Keratinocyte (primary cell): Measurements from ENCODE around the gene FUBP1. TPM values are rescaled to one million over a fixed set of nuclear protein-coding genes. Genes with fewer than 3 reads are reported as not detected.

Source experiments
- DNase-seq: peaks from one replicate; pipeline ENCODE4 v3.0.0-alpha.2; 2011; ENCODE audit warnings: low read depth, missing footprints, low spot score
- FAIRE-seq: peaks from 2 replicates; lab custom pipeline; 2011; peaks lifted over from hg19 to GRCh38; lab: Jason Lieb, UNC
- H2AFZ ChIP-seq: 2 replicates; pipeline ENCODE4 v1.6.0; 2012; ENCODE audit warnings: low read length, control low read depth, inconsistent platforms; ENCODE audit not compliant: control insufficient read depth
- H3K27ac ChIP-seq: 2 replicates; pipeline ENCODE4 v1.5.1; 2011; ENCODE audit warnings: low read length; ENCODE audit not compliant: control insufficient read depth, insufficient read depth
- H3K27me3 ChIP-seq: 3 replicates; pipeline ENCODE4 v1.6.0; 2011; ENCODE audit warnings: low read length; ENCODE audit not compliant: control insufficient read depth, insufficient read depth; ENCODE audit errors: extremely low read depth
- H3K36me3 ChIP-seq, 2 experiments: 2 replicates in 1 of 2; 3 replicates in 1 of 2; pipeline ENCODE4 v1.5.1; 2011; ENCODE audit warnings: low read length in 2 of 2, mild to moderate bottlenecking in 1 of 2; ENCODE audit not compliant: control insufficient read depth in 2 of 2, insufficient read depth in 2 of 2; ENCODE audit errors: extremely low read depth in 1 of 2
- H3K4me1 ChIP-seq: 3 replicates; pipeline ENCODE4 v1.5.1; 2011; ENCODE audit warnings: low read length; ENCODE audit not compliant: control insufficient read depth, insufficient read depth; ENCODE audit errors: extremely low read depth
- H3K4me2 ChIP-seq: 3 replicates; pipeline ENCODE4 v1.6.0; 2011; ENCODE audit warnings: low read depth, low read length; ENCODE audit not compliant: control insufficient read depth, insufficient read depth; ENCODE audit errors: extremely low read depth
- H3K4me3 ChIP-seq, 3 experiments: fragments of 200-600 bp in 1 of 3; sonication (generic) in 1 of 3; 2 replicates in 2 of 3; 3 replicates in 1 of 3; pipeline ENCODE4 v1.5.1; 2011 to 2016; ENCODE audit warnings: low read length in 3 of 3, mild to moderate bottlenecking in 3 of 3, control low read depth in 2 of 3, inconsistent platforms in 1 of 3, low read depth in 1 of 3, mixed read lengths in 1 of 3, mixed run types in 1 of 3, moderate library complexity in 1 of 3; ENCODE audit not compliant: control insufficient read depth in 2 of 3, insufficient read depth in 2 of 3; ENCODE audit errors: extremely low read depth in 1 of 3
- H3K79me2 ChIP-seq: 2 replicates; pipeline ENCODE4 v1.6.0; 2012; ENCODE audit warnings: low read length; ENCODE audit not compliant: control insufficient read depth, insufficient read depth
- H3K9ac ChIP-seq: 3 replicates; pipeline ENCODE4 v1.6.0; 2011; ENCODE audit warnings: low read length; ENCODE audit not compliant: control insufficient read depth, insufficient read depth; ENCODE audit errors: extremely low read depth
- H3K9me1 ChIP-seq: 3 replicates; pipeline ENCODE4 v1.6.0; 2011; ENCODE audit warnings: low read length; ENCODE audit not compliant: control insufficient read depth, insufficient read depth; ENCODE audit errors: extremely low read depth
- H3K9me3 ChIP-seq: 2 replicates; pipeline ENCODE4 v1.5.1; 2012; ENCODE audit warnings: low read depth, low read length; ENCODE audit not compliant: control insufficient read depth
- H4K20me1 ChIP-seq: 3 replicates; pipeline ENCODE4 v1.6.0; 2011; ENCODE audit warnings: low read length; ENCODE audit not compliant: control insufficient read depth, insufficient read depth; ENCODE audit errors: extremely low read depth
- CTCF ChIP-seq, 3 experiments: IDR thresholded peaks in 1 of 3; conservative IDR thresholded peaks in 1 of 3; optimal IDR thresholded peaks in 1 of 3; 2 replicates in 2 of 3; 3 replicates in 1 of 3; pipeline versions ENCODE3 to v1.5.1; 2011; ENCODE audit warnings: low read length in 3 of 3, mild to moderate bottlenecking in 3 of 3, moderate library complexity in 2 of 3, control low read depth in 1 of 3, inconsistent platforms in 1 of 3; ENCODE audit not compliant: insufficient read depth in 2 of 3; ENCODE audit errors: extremely low read depth in 1 of 3
- EZH2 ChIP-seq: IDR thresholded peaks from one replicate; pipeline ENCODE4 v1.6.1; 2012; ENCODE audit warnings: inconsistent platforms, mild to moderate bottlenecking, low read length, moderate library complexity
- dilution Hi-C: fragments of 300-500 bp; cut with MboI; formaldehyde crosslinking; loops from one replicate; pipeline ENCODE4 v1.7.0; 2020; ENCODE audit warnings: low sequenced_read_pairs; ENCODE audit not compliant: extremely low pct_ligation_motif_present
- polyA plus RNA-seq, 5 experiments: library from polyadenylated mRNA; depleted of rRNA in 3 of 5; stranded (reverse) in 3 of 5; stranded (forward) in 1 of 5; unstranded in 1 of 5; fragments of >200 nt; gene quantifications; 1 replicate in 1 of 5; 2 replicates in 3 of 5; 3 replicates in 1 of 5; pipeline versions ENCODE4 v1.2.1 to v1.2.3, GENCODE V29; 2011 to 2012; ENCODE audit warnings: missing spikeins in 2 of 5, low read depth in 1 of 5, low replicate concordance in 1 of 5

FUBP1 gene
- polyA plus RNA-seq, 1 donor (not counting 4 experiments of a cell fraction or from before 2014, with no cell fraction given): 137 TPM

- no peak for FAIRE-seq
These were observed 23.2 kb downstream of the FUBP1 start for GRCh38 chr1:77955709-77956108.

GRCh38 chr1:77954521-77954920 is 24.4 kb downstream of the FUBP1 start:
- Histone ChIP-seq H3K9me1 (no peaks in the 10 kb centered on the region), H3K27ac (no peak overlapping the region), H3K9me3 (no peaks in the 10 kb centered on the region), H3K9ac (no peak overlapping the region), H3K79me2 (peaks cover 20% of the 10 kb centered on the region), H3K27me3 (no peaks in the 10 kb centered on the region), H3K4me3 (no peak overlapping the region), H3K4me1 (no peaks in the 10 kb centered on the region), H3K36me3 (peaks cover 24 to 41% of the 10 kb centered on the region in 2 experiments), H3K4me2 (no peak overlapping the region), H2AFZ (no peak overlapping the region), H4K20me1 (peaks cover 6% of the 10 kb centered on the region)
- TF ChIP-seq CTCF (optimal IDR thresholded peaks at IDR 0.05 in 1 of 3, IDR thresholded peaks at IDR 0.05 in 1 of 3, conservative IDR thresholded peaks at IDR 0.05 in 1 of 3; ENCODE audit: extremely low read depth in 1 of 3, insufficient read depth in 2 of 3, low read length in 3 of 3) (no peak), EZH2 (no peak)
- FAIRE-seq: no peak
- no peak for DNase-seq
- dilution Hi-C loops: no loop called here

More at GRCh38 chr1:77955709-77956108, 23.2 kb downstream of the FUBP1 start:
- H4K20me1 ChIP-seq: peaks cover 6% of the 10 kb centered on the region
- no peak overlapping the region for H2AFZ ChIP-seq
- H3K9me1 ChIP-seq: no peaks in the 10 kb centered on the region
- H3K9ac ChIP-seq: no peak overlapping the region
- peaks cover 26 to 53% of the 10 kb centered on the region in 2 experiments for H3K36me3 ChIP-seq
- H3K4me1 ChIP-seq: no peaks in the 10 kb centered on the region
- DNase-seq: no peak
- TF ChIP-seq CTCF (optimal IDR thresholded peaks at IDR 0.05 in 1 of 3, IDR thresholded peaks at IDR 0.05 in 1 of 3, conservative IDR thresholded peaks at IDR 0.05 in 1 of 3; ENCODE audit: extremely low read depth in 1 of 3, insufficient read depth in 2 of 3, low read length in 3 of 3) (no peak), EZH2 (no peak)
- H3K27ac ChIP-seq: no peak overlapping the region
- no peak overlapping the region for H3K4me2 ChIP-seq
- no peaks in the 10 kb centered on the region for H3K27me3 ChIP-seq
- H3K79me2 ChIP-seq: peaks cover 27% of the 10 kb centered on the region
- dilution Hi-C loops: no loop called here
- H3K4me3 ChIP-seq: no peak overlapping the region
- H3K9me3 ChIP-seq: no peaks in the 10 kb centered on the region
